ENCODE results near the gene WWTR1.

Gene WWTR1

DNA sequence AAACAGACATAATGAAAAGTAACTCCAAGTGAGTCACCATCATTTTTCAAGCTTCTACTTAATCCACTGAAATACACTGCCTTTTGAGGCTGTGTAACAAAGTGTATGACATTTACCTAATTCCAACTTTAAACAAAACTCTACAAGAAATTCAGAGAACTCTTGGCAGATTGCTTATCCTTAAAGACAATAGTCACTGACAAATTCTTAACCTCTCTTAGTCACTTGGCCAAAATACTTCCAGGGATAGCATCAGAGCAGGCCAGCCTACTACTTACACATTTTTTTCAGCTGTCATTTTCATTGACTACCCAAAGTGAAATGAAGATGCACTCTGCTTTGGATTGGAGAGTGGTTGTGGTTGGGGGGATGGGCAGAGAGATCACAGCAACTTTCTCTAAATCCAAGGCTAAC lies 3.6 kb downstream of the WWTR1 start:
- no peak for DNase-seq (ENCODE audit: low spot score)

DNA sequence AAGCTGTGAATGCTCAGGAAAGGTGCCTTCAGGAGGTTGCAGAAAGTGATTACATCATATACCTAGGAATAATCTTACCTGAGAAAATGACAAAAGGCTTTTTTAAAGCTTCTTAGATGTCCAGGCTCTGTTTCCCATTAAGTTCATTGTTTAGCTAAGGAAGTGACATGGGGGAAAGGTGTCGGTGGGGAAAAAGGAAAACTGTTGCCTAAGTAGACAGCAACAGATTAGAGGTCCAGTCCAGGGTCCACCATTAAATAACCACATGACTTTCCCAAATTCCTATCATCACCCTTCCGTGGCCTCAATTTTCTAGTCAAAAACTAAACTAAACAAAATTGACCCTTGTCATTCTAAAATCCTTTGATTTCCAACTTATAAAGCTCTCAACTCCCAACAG lies 4.3 kb downstream of the WWTR1 start:
- no peak for DNase-seq (ENCODE audit: low spot score)

DNA sequence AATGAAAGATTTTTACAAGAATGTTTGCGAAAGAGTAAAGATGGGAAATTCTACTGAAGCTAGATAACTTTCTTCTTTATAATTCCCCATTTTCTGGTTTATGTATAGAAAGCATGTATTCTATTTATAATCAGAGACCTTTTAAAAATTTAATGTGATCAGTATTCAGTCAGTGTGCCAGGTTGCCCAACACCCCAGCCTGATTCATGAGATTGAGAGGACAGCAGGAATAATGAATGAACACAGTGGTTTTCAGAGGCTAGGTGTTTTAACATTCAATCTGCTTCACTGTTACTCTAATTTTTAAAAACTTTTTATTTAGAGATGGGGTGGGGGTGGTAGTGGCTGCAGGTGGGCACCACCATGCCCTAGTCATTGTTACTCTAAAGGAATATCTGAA lies 4.7 kb downstream of the WWTR1 start:
- no peak for DNase-seq (ENCODE audit: low spot score)

DNA sequence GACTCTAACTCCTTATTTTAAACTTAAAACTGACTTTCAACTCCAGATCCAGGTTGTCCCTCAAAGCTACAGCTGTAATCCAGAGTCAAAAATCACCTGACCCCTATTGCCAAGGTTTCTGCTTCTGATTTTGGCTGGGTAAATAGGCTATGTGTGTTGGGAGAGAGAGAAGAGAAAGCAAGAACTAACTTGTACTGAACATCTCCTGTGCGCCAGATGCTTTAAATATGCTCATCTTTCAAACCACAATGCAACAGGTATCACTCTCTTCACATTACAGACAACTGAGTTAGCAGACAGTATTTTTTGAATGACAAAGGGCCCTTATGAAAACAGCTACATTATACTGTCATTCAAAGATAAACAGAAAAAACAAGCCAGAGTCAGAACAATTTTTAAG lies 7.0 kb downstream of the WWTR1 start:
- DNase-seq (ENCODE audit: low spot score), result no peak

- DNase-seq (ENCODE audit: low spot score), result no peak
These were observed 9.3 kb downstream of the WWTR1 start for GRCh38 chr3:149648525-149648924.

DNA sequence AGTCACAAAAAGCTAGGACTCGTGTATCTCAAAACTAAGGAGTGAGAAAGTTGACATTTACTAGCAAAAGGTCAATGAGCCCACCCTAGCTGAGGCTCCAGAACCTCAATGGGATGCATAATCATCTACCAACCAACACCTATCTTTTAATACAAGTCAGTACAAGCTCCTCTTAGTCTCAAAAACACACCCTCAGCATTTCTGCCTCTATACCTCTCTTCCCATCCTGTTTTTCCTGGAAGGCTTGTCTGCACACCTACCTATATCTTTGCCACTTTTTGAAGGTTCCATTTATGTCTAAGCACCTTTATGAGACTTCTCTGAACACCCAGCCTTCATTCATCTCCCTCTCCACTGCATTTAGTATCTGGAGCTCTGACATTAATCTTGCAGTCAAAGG lies 10.0 kb downstream of the WWTR1 start:
- DNase-seq (ENCODE audit: low spot score), result no peak

DNA sequence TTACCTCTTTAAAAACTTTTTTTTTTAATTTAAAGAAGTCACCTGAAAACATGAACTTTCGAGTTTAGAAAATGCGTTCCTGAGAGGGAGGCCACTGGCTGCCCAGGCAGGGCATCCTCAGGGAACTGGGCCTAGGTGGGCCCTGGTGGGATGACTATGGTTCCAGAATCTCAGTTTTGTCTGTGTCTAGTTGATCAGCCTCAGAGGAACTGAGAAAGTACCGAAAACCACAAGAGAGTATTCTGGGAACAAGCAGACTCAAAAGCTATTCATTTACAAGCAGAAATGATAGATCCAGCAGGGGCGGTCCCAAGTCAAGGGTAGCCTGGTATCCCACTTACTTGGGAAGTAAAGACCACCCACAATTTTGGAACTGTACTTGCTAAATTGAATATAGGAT lies 10.5 kb downstream of the WWTR1 start:
- DNase-seq (ENCODE audit: low spot score), result no peak

DNA sequence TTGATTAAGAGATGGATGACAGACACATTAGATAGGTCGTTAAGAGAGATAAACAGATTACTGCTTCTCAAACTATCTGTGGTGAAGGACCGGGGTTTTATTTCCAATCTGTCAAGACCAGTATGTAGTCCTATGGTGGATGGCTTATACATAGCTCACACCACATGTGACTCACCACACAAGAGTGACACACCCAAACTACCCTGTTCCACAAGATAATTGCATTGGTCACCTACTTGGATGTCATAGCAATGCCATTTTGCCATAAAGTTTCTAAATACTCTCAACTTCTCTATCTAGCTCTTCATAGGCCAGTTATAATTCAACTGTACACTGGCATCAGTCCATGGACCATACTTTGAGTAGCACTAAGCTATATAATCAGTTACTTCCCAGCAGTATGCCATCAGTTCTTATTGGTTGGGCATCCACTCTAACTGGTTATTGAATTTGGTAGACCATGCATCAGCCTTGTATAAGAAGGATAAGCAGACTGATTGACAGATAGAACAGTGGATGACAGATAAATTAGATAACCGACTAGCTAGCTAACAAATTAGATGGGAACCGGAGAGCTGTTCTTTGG lies 11.6 kb downstream of the WWTR1 start:
- no peak for DNase-seq (ENCODE audit: low spot score)

- DNase-seq (ENCODE audit: low spot score), result no peak
These were observed 13.9 kb downstream of the WWTR1 start for GRCh38 chr3:149643963-149644362.

DNA sequence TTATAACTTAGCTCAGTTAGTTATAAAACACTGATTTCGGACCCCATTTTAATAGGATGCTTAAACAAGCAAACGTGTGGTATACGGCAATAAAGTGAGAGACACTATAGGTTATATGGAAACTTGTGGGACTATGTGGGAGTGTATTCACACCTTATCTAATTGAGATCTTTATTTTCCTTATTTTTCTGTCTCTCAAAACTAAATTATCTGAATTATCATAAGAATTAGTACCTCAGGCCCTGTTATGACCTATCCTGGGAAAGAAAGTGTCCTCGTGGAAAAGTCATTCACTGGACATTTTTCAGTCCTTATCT lies 14.4 kb downstream of the WWTR1 start:
- no peak for DNase-seq (ENCODE audit: low spot score)

GRCh38 chr3:149640976-149641728 lies 16.7 kb downstream of the WWTR1 start:
- DNase-seq (ENCODE audit: low spot score), result no peak

DNA sequence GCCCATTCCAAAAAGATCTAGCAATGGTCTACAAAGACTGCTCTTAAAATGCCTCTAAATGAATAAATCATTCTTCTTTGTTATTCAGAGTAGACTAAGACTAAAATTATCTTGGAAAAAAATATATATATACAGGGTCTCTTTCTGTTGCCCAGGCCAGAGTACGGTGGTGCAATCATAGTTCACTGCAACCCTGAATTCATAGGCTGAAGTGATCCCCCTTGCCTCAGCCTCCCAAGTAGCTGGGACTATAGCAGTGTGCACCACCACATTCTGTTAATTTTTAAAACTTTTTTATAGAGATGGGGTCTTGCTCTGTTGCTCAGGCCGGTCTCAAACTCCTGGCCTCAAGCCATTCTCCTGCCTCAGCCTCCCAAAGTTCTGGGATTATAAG lies 18.7 kb downstream of the WWTR1 start:
- DNase-seq (ENCODE audit: low spot score), result no peak

DNA sequence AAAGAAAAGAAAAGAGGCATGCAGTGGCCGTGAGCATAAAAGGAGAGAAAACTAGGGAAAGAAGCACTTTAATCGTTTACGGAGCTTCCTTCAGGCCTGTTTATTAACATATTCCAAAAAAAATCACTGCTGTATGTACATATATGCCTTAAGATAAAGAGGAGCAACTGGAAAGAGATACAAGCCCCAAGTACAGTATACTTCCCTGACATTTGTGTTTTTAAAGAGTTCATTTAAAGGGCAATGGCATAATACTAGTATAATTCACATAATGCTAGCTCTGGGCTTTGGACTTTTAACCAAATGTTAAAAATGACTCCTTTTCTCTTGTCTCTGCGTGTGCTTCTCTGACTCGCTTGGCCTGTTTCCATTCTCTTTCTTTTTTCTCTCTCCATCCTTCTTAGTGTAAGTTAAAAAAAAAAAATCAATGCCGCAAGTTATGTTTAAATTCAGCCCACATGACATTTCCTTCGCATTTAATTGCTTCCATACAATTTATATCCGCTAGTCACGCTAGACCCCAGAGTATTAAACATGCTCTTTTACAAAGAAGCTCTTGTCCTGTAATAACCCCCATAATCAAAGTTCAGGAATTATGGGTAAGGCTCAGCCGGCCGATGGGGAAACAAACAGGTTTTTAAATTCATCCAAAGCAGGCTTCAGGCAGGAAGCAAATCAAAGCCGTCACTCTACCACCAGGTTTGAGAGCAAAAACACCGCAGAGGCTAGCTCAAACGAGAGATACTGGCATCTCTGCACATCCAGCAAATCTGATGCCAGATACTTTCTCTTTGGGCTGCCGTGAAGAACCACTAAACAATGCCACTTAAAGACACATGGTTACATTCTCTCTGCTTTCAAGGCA lies 19.4 kb downstream of the WWTR1 start:
- no peak for DNase-seq (ENCODE audit: low spot score)

DNA sequence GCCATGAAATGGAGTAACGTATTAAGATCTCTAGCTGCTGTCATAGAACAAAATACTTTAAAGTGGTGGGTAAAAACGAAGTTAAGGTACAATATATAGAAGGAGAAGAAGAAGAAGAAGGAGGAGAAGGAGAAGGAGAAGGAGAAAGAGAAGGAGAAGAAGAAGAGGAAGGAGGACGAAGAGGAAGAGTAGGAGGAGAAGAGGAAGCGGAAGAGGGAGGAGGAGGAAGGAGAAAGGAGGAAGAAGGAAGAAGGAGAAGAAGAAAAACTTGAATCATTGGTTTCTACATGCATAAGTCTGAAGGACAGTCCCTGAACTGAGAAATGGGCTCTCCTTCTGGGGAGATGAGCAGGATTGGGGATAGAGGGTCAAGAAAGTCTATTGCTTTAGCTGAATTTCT lies 22.4 kb downstream of the WWTR1 start:
- DNase-seq (ENCODE audit: low spot score), result no peak

GRCh38 chr3:149634573-149634972 lies 23.3 kb downstream of the WWTR1 start:
- no peak for DNase-seq (ENCODE audit: low spot score)

GRCh38 chr3:149634072-149634471 lies 23.8 kb downstream of the WWTR1 start:
- DNase-seq (ENCODE audit: low spot score), result no peak

DNA sequence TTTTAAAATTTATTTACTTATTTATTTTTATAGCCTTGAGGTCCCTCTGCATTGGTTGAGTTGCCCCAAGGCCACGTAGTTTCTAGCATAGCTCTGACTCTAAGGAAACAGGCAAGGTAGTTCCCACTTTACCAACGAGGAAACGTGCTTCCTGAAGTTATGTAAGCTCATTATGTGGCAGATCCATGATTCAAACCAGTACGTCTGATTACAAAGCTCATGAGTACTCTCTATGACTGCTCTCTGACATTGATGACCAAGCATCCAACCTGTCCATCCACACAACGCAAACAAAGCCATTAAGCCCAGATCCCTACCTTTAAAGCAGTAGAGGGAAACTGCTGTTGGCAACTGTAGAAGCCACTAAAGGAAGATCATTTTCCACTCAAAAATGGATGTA lies 25.6 kb downstream of the WWTR1 start:
- no peak for DNase-seq (ENCODE audit: low spot score)

DNA sequence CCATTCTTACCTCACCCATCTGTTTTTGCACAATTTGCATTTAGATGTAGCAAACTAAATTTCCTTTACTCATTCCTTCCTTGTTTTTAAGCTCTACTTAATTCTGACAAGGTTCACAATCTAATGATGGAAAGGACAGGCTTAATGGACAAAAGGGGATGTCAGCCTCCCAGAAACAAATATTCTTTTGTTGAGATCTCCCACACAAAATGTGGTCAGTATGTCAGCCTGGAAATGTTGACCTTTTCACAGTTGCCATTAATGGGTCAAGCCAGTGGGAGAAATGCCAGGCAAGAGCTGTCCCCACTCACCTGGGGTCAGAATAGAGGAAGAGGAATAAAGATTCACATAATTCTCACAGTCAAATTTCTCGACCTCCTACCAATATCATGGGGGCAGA lies 27.0 kb downstream of the WWTR1 start:
- DNase-seq (ENCODE audit: low spot score), result no peak

- DNase-seq (ENCODE audit: low spot score), result no peak
These were observed 28.7 kb downstream of the WWTR1 start for GRCh38 chr3:149628957-149629670.

GRCh38 chr3:149626671-149627070 lies 31.2 kb downstream of the WWTR1 start:
- DNase-seq (ENCODE audit: low spot score), result no peak

GRCh38 chr3:149625795-149626194 lies 32.0 kb downstream of the WWTR1 start:
- no peak for DNase-seq (ENCODE audit: low spot score)

DNA sequence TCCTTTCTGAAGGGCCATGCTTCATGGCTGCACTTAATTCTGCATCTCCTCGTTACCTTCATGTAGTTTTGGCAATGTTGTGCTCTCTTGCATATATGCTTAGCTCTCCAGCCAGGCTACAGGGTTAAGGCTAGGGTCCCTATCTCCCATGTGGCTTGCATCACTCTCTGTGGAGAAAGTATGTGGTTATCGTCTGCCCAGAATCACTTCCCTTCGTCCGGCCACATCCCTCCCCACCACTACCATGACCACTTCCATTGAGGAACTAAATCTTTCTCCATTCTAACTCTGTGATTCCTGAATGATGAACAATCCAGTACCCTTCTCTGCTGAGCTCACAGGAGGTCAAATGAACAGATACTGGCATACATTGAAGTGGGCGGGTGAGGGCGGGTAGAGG lies 34.0 kb downstream of the WWTR1 start:
- no peak for DNase-seq (ENCODE audit: low spot score)

All from hematopoietic multipotent progenitor cell treated with erythropoietin and hydrocortisone succinate and interleukin-3 and kit ligand, for 17 days (in vitro differentiated cells).